Epithelial cell of proximal tubule (primary cell): ENCODE data around the gene SLC25A11. TPM values are rescaled to one million over a fixed set of nuclear protein-coding genes. Genes with fewer than 3 reads are reported as not detected.
A peak's percentile ranks its signal among the peaks of the same experiment; 100 is the strongest.

ENCODE experiments used
- DNase-seq: peaks from one replicate; pipeline ENCODE4 v3.0.0-alpha.2; 2011; ENCODE audit warnings: low read depth
- H3K4me3 ChIP-seq: 2 replicates; pipeline ENCODE4 v1.5.1; 2011; ENCODE audit warnings: low read depth, mild to moderate bottlenecking, low read length
- CTCF ChIP-seq: conservative IDR thresholded peaks from 2 replicates; pipeline ENCODE4 v1.5.1; 2012; ENCODE audit warnings: low read depth, mild to moderate bottlenecking, low read length
- total RNA-seq: library from RNA; depleted of rRNA; stranded (reverse); fragments of >200 nt; gene quantifications from 2 replicates; pipeline ENCODE4 v1.2.3, GENCODE V29; 2015

Gene SLC25A11
- total RNA-seq, 1 donor from 2014 or later, result 45.5 TPM

- no peak for TF ChIP-seq CTCF
- DNase-seq, result no peak
- no peak overlapping the region for H3K4me3 ChIP-seq
Observed at GRCh38 chr17:4898351-4898750, 41.5 kb downstream of the SLC25A11 start.

GRCh38 chr17:4897785-4898184 is 42.1 kb downstream of the SLC25A11 start:
- no peak for TF ChIP-seq CTCF
- H3K4me3 ChIP-seq, result no peak overlapping the region
- DNase-seq, result no peak

GRCh38 chr17:4897198-4897687 is 42.6 kb downstream of the SLC25A11 start:
- DNase-seq, result no peak
- no peak for TF ChIP-seq CTCF
- no peak overlapping the region for H3K4me3 ChIP-seq

- H3K4me3 ChIP-seq, result no peak overlapping the region
- TF ChIP-seq CTCF, result peak; percentile 8
- no peak for DNase-seq
Observed at GRCh38 chr17:4896332-4897197, 43.3 kb downstream of the SLC25A11 start.

GRCh38 chr17:4895657-4896331 is 44.1 kb downstream of the SLC25A11 start:
- no peak for TF ChIP-seq CTCF
- H3K4me3 ChIP-seq, result no peak overlapping the region

GRCh38 chr17:4895121-4895520 is 44.7 kb downstream of the SLC25A11 start:
- DNase-seq, result no peak
- TF ChIP-seq CTCF, result no peak
- H3K4me3 ChIP-seq, result no peak overlapping the region

More at GRCh38 chr17:4895657-4896331, 44.1 kb downstream of the SLC25A11 start:
- no peak for DNase-seq
